Activated naive CD8-positive, alpha-beta T cell (primary cell): Measurements from ENCODE around the gene ADAM23.
A peak's percentile ranks its signal among the peaks of the same experiment; 100 is the strongest.

Experiments
- H3K27ac Mint-ChIP-seq: one replicate; pipeline ENCODE4 v1.8.0; 2021; ENCODE audit warnings: mixed read lengths
- H3K27me3 Mint-ChIP-seq: one replicate; pipeline ENCODE4 v1.8.0; 2021; ENCODE audit warnings: mixed read lengths
- H3K36me3 Mint-ChIP-seq: one replicate; pipeline ENCODE4 v1.8.0; 2021; ENCODE audit warnings: mixed read lengths
- H3K4me1 Mint-ChIP-seq: one replicate; pipeline ENCODE4 v1.8.0; 2021; ENCODE audit warnings: low read depth, mixed read lengths
- H3K4me3 Mint-ChIP-seq: one replicate; pipeline ENCODE4 v1.8.0; 2021; ENCODE audit warnings: mild to moderate bottlenecking, mixed read lengths
- H3K9me3 Mint-ChIP-seq: one replicate; pipeline ENCODE4 v1.8.0; 2021; ENCODE audit warnings: low read depth, mixed read lengths

ADAM23 gene

GRCh38 chr2:206431439-206431838 lies 11.9 kb upstream of the ADAM23 start:
- no peak overlapping the region for H3K4me3 Mint-ChIP-seq
- no peaks in the 10 kb centered on the region for H3K36me3 Mint-ChIP-seq
- peaks cover 4% of the 10 kb centered on the region for H3K27me3 Mint-ChIP-seq

GRCh38 chr2:206432193-206433082 lies 10.9 kb upstream of the ADAM23 start:
- Mint-ChIP-seq H3K4me3 (no peak overlapping the region), H3K27ac (no peak overlapping the region), H3K36me3 (no peaks in the 10 kb centered on the region), H3K4me1 (no peaks in the 10 kb centered on the region), H3K9me3 (no peaks in the 10 kb centered on the region), H3K27me3 (peaks cover 4% of the 10 kb centered on the region)

More at GRCh38 chr2:206431439-206431838, 11.9 kb upstream of the ADAM23 start:
- H3K9me3 Mint-ChIP-seq: no peaks in the 10 kb centered on the region
- H3K27ac Mint-ChIP-seq: no peak overlapping the region
- H3K4me1 Mint-ChIP-seq: no peaks in the 10 kb centered on the region

GRCh38 chr2:206433190-206433589 lies 10.1 kb upstream of the ADAM23 start:
- peaks cover 4% of the 10 kb centered on the region for H3K27me3 Mint-ChIP-seq

DNA sequence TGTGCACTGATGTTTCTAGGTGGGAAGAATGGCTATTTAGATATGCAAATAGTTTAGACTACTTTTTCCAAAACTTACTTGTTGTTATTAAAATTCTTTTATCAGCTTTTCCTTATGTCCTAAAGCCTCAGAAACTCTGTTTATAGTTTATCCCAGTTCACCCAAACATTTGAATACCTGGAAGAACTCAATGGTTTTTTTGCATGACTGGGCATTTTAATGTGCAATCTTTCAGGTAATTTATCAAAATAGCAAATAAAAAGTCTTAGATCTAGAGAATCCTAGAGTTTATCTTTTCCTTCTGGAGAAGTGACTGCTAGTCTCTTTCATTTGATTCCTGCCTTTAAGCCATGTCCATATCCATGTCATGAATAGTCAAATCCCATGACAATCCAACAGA lies 9.6 kb upstream of the ADAM23 start:
- H3K27me3 Mint-ChIP-seq: peaks cover 6% of the 10 kb centered on the region
- no peaks in the 10 kb centered on the region for H3K36me3 Mint-ChIP-seq
- no peaks in the 10 kb centered on the region for H3K4me1 Mint-ChIP-seq
- H3K9me3 Mint-ChIP-seq: no peaks in the 10 kb centered on the region
- H3K27ac Mint-ChIP-seq: no peak overlapping the region
- no peak overlapping the region for H3K4me3 Mint-ChIP-seq

More at GRCh38 chr2:206433190-206433589, 10.1 kb upstream of the ADAM23 start:
- no peak overlapping the region for H3K4me3 Mint-ChIP-seq
- H3K4me1 Mint-ChIP-seq: no peaks in the 10 kb centered on the region
- H3K27ac Mint-ChIP-seq: no peak overlapping the region
- no peaks in the 10 kb centered on the region for H3K36me3 Mint-ChIP-seq
- H3K9me3 Mint-ChIP-seq: no peaks in the 10 kb centered on the region

GRCh38 chr2:206435742-206436141 lies 7.6 kb upstream of the ADAM23 start:
- Mint-ChIP-seq H3K4me3 (no peak overlapping the region), H3K9me3 (no peaks in the 10 kb centered on the region), H3K36me3 (no peaks in the 10 kb centered on the region), H3K27me3 (peaks cover 12% of the 10 kb centered on the region), H3K27ac (no peak overlapping the region), H3K4me1 (no peaks in the 10 kb centered on the region)

GRCh38 chr2:206438196-206438724 lies 5.1 kb upstream of the ADAM23 start:
- Mint-ChIP-seq H3K4me1 (peaks cover 9% of the 10 kb centered on the region), H3K27me3 (peaks cover 27% of the 10 kb centered on the region), H3K36me3 (no peaks in the 10 kb centered on the region), H3K27ac (no peak overlapping the region), H3K4me3 (no peak overlapping the region), H3K9me3 (no peaks in the 10 kb centered on the region)

DNA sequence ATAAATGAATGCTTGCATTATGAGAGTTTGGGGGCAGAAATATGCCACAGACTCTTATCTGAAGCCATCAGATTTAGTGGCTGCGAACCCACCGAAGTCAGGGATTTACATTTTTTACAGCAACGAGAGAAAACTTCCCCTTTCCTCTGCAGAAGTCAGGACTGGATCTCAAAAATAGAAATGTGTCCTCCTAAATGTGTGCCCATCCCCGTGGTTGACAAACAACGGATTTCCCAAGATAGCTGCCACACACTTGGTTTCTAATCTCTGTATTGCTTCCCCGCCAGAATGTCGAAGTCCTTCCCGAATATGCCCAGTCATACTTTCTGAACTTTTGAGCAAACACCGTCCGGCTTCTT lies 879 bp upstream of the ADAM23 start:
- Mint-ChIP-seq H3K9me3 (no peaks in the 10 kb centered on the region), H3K27ac (no peak overlapping the region), H3K4me3 (peak overlapping the region; percentile 65), H3K27me3 (peaks cover 51% of the 10 kb centered on the region), H3K4me1 (peaks cover 13% of the 10 kb centered on the region), H3K36me3 (no peaks in the 10 kb centered on the region)

- no peaks in the 10 kb centered on the region for H3K9me3 Mint-ChIP-seq
- no peaks in the 10 kb centered on the region for H3K36me3 Mint-ChIP-seq
These were observed 599 bp downstream of the ADAM23 start for GRCh38 chr2:206443735-206444527.

GRCh38 chr2:206445948-206446347 lies 2.6 kb downstream of the ADAM23 start:
- Mint-ChIP-seq H3K4me1 (peaks cover 13% of the 10 kb centered on the region), H3K4me3 (no peak overlapping the region), H3K36me3 (no peaks in the 10 kb centered on the region), H3K9me3 (no peaks in the 10 kb centered on the region), H3K27me3 (peaks cover 58% of the 10 kb centered on the region), H3K27ac (no peak overlapping the region)

More at GRCh38 chr2:206443735-206444527, 599 bp downstream of the ADAM23 start:
- Mint-ChIP-seq H3K4me1 (peaks cover 13% of the 10 kb centered on the region), H3K4me3 (peak overlapping the region; percentile 86), H3K27ac (no peak overlapping the region), H3K27me3 (peaks cover 54% of the 10 kb centered on the region)

- Mint-ChIP-seq H3K9me3 (no peaks in the 10 kb centered on the region), H3K4me3 (no peak overlapping the region), H3K4me1 (no peaks in the 10 kb centered on the region), H3K27me3 (peaks cover 26% of the 10 kb centered on the region), H3K27ac (no peak overlapping the region), H3K36me3 (no peaks in the 10 kb centered on the region)
These were observed 8.9 kb downstream of the ADAM23 start for GRCh38 chr2:206452242-206452641.

DNA sequence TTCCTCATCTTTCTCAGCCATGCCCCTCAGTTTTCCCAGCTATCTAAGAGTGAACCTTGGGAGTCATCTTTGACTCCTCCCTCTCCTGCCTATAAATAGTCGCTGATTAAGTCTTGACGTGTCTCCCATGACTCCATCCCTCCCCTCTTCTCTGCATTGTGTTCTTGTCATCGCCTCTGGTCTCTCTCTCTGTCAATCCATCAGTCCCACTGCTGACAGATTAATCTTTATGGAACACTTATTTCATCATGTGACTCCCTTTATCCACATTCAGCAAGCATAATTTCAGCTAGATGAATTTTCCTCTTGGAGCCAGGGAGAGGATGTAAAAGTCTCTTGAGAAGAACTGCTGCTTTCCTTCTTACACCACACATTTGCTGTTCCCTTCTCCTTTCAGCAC lies 9.4 kb downstream of the ADAM23 start:
- Mint-ChIP-seq H3K4me3 (no peak overlapping the region), H3K36me3 (no peaks in the 10 kb centered on the region), H3K27me3 (peaks cover 21% of the 10 kb centered on the region), H3K4me1 (no peaks in the 10 kb centered on the region), H3K9me3 (no peaks in the 10 kb centered on the region), H3K27ac (no peak overlapping the region)

GRCh38 chr2:206456078-206456754 lies 12.9 kb downstream of the ADAM23 start:
- Mint-ChIP-seq H3K4me3 (no peak overlapping the region), H3K27me3 (peaks cover 12% of the 10 kb centered on the region), H3K9me3 (no peaks in the 10 kb centered on the region)

DNA sequence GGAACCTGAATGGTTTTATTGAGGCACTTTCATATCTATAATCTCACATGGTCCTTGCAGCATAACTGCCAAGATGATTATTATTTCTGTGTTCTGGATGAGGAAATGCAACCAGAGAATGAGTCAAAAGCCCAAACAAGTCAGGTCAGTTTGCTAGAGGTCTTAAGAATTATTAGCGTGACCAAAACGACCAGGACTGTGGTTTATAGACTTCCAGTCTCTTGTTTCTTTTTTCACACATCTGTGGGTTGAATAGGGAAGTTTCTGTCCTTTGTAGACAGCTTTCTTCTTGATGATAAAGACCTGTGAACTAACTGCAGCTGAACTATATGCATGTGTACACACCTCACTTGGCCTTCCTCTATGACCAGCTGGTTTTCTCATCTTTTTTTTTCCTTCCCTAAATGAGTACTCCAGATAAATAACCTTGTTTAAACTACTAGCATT lies 13.9 kb downstream of the ADAM23 start:
- Mint-ChIP-seq H3K4me3 (no peak overlapping the region), H3K27ac (no peak overlapping the region), H3K4me1 (no peaks in the 10 kb centered on the region), H3K36me3 (no peaks in the 10 kb centered on the region), H3K27me3 (peaks cover 16% of the 10 kb centered on the region), H3K9me3 (no peaks in the 10 kb centered on the region)

More at GRCh38 chr2:206456078-206456754, 12.9 kb downstream of the ADAM23 start:
- Mint-ChIP-seq H3K27ac (no peak overlapping the region), H3K36me3 (no peaks in the 10 kb centered on the region), H3K4me1 (no peaks in the 10 kb centered on the region)

- Mint-ChIP-seq H3K4me3 (no peak overlapping the region), H3K27me3 (peaks cover 10% of the 10 kb centered on the region)
These were observed 19.0 kb downstream of the ADAM23 start for GRCh38 chr2:206462240-206462854.

More at GRCh38 chr2:206462240-206462854, 19.0 kb downstream of the ADAM23 start:
- Mint-ChIP-seq H3K27ac (no peak overlapping the region), H3K4me1 (no peaks in the 10 kb centered on the region), H3K9me3 (no peaks in the 10 kb centered on the region), H3K36me3 (no peaks in the 10 kb centered on the region)
